ENCODE data around the gene SNAPC5.

GRCh38 chr15:66477011-66477410 lies 20.6 kb downstream of the SNAPC5 start:
- TF ChIP-seq ATF3 (IDR thresholded peaks at IDR 0.05) (no peak), EGR1 (IDR thresholded peaks at IDR 0.05; ENCODE audit: low read depth) (no peak), POLR2AphosphoS5 (IDR thresholded peaks at IDR 0.05; ENCODE audit: low read depth, low read length) (no peak), CTCF (IDR thresholded peaks at IDR 0.05 in 2 of 3, conservative IDR thresholded peaks at IDR 0.05 in 1 of 3; ENCODE audit: borderline replicate concordance in 1 of 3, insufficient read depth in 1 of 3, low read depth in 2 of 3, low read length in 2 of 3) (no peak), POLR2A (IDR thresholded peaks at IDR 0.05; ENCODE audit: borderline replicate concordance, extremely low read depth, insufficient read depth, insufficient read length) (no peak), RAD21 (IDR thresholded peaks at IDR 0.05; ENCODE audit: low read depth) (no peak), TCF7L2 (IDR thresholded peaks at IDR 0.05; ENCODE audit: borderline replicate concordance, extremely low read depth, insufficient read depth, insufficient read length) (no peak), EZH2 (IDR thresholded peaks at IDR 0.05) (no peak), SRF (IDR thresholded peaks at IDR 0.05; ENCODE audit: low read depth) (no peak)
